Trophoblast cell (in vitro differentiated cells and primary cell): Measurements from ENCODE around the gene SRCIN1.

Source experiments
- DNase-seq, 2 donors: peaks; one replicate each; pipeline ENCODE4 v3.0.0-alpha.2; 2016
- H2AFZ ChIP-seq: 2 replicates; pipeline ENCODE4 v1.6.1; 2013; ENCODE audit warnings: low read length, moderate library complexity, mild to moderate bottlenecking; ENCODE audit not compliant: insufficient read depth, poor library complexity
- H2AK5ac ChIP-seq: 2 replicates; pipeline ENCODE4 v1.6.1; 2013; ENCODE audit warnings: mild to moderate bottlenecking, low read length
- H2BK120ac ChIP-seq: 2 replicates; pipeline ENCODE4 v1.6.1; 2013; ENCODE audit warnings: low read length, mild to moderate bottlenecking, moderate library complexity; ENCODE audit not compliant: insufficient read depth, poor library complexity
- H2BK12ac ChIP-seq: 2 replicates; pipeline ENCODE4 v1.6.1; 2013; ENCODE audit warnings: mild to moderate bottlenecking, low read length, moderate library complexity
- H2BK5ac ChIP-seq: 2 replicates; pipeline ENCODE4 v1.6.1; 2013; ENCODE audit warnings: low read length, low read depth, moderate library complexity, mild to moderate bottlenecking; ENCODE audit not compliant: poor library complexity
- H3K14ac ChIP-seq: 2 replicates; pipeline ENCODE4 v1.6.1; 2013; ENCODE audit warnings: mild to moderate bottlenecking, low read length
- H3K18ac ChIP-seq: 2 replicates; pipeline ENCODE4 v1.6.1; 2013; ENCODE audit warnings: mild to moderate bottlenecking, low read length
- H3K23ac ChIP-seq: 2 replicates; pipeline ENCODE4 v1.6.1; 2013; ENCODE audit warnings: low read length
- H3K27ac ChIP-seq: 2 replicates; pipeline ENCODE4 v1.5.1; 2013; ENCODE audit warnings: low read depth, mild to moderate bottlenecking, inconsistent platforms, low read length, moderate library complexity
- H3K27me3 ChIP-seq: 2 replicates; pipeline ENCODE4 v1.6.1; 2013; ENCODE audit warnings: inconsistent platforms, mild to moderate bottlenecking, low read length, moderate library complexity; ENCODE audit not compliant: insufficient read depth
- H3K36me3 ChIP-seq, 2 experiments: 1 replicate in 1 of 2; 2 replicates in 1 of 2; pipeline ENCODE4 v1.6.1; 2013; ENCODE audit warnings: low read length in 2 of 2, mild to moderate bottlenecking in 2 of 2, moderate library complexity in 1 of 2; ENCODE audit not compliant: insufficient read depth in 2 of 2, control insufficient read depth in 1 of 2
- H3K4ac ChIP-seq: 2 replicates; pipeline ENCODE4 v1.6.1; 2013; ENCODE audit warnings: low read depth, mild to moderate bottlenecking, low read length, moderate library complexity
- H3K4me1 ChIP-seq, 2 experiments: 1 replicate in 1 of 2; 2 replicates in 1 of 2; pipeline ENCODE4 v1.6.1; 2013; ENCODE audit warnings: low read length in 2 of 2, mild to moderate bottlenecking in 2 of 2, moderate library complexity in 1 of 2; ENCODE audit not compliant: insufficient read depth in 2 of 2, control insufficient read depth in 1 of 2
- H3K4me2 ChIP-seq: 2 replicates; pipeline ENCODE4 v1.6.1; 2013; ENCODE audit warnings: inconsistent platforms, mild to moderate bottlenecking, low read length, moderate library complexity
- H3K4me3 ChIP-seq: 2 replicates; pipeline ENCODE4 v1.5.1; 2013; ENCODE audit warnings: mild to moderate bottlenecking, low read depth, low read length, inconsistent platforms
- H3K79me1 ChIP-seq: one replicate; pipeline ENCODE4 v1.6.1; 2013; ENCODE audit warnings: low read length
- H3K79me2 ChIP-seq: 2 replicates; pipeline ENCODE4 v1.6.1; 2013; ENCODE audit warnings: low read length, mild to moderate bottlenecking; ENCODE audit not compliant: control insufficient read depth, insufficient read depth, poor library complexity
- H3K9ac ChIP-seq: 2 replicates; pipeline ENCODE4 v1.6.1; 2013; ENCODE audit warnings: mild to moderate bottlenecking, low read length
- H3K9me3 ChIP-seq: 2 replicates; pipeline ENCODE4 v1.6.1; 2013; ENCODE audit warnings: low read depth, mild to moderate bottlenecking, control low read depth, inconsistent platforms, low read length; ENCODE audit not compliant: insufficient read depth
- H4K12ac ChIP-seq: 2 replicates; pipeline ENCODE4 v1.6.1; 2013; ENCODE audit warnings: low read depth, mild to moderate bottlenecking, low read length, moderate library complexity
- H4K8ac ChIP-seq: 2 replicates; pipeline ENCODE4 v1.6.1; 2013; ENCODE audit warnings: low read depth, mild to moderate bottlenecking, low read length, moderate library complexity
- H4K91ac ChIP-seq: one replicate; pipeline ENCODE4 v1.6.1; 2013; ENCODE audit warnings: low read depth, mild to moderate bottlenecking, low read length, moderate library complexity
- WGBS: extraction: QIAGEN DNeasy Blood & Tissue Kit; methylation state at CpG from one replicate; pipeline ENCODE4 v1.1.7; 2013; ENCODE audit warnings: missing lambda C conversion rate; ENCODE audit not compliant: insufficient read length, insufficient coverage; ENCODE audit errors: extremely low coverage; 5-methylcytosine and 5-hydroxymethylcytosine counted together

SRCIN1 gene

GRCh38 chr17:38545531-38546225, 60.1 kb downstream of the SRCIN1 start:
- H3K14ac ChIP-seq: no peak overlapping the region
- H3K9ac ChIP-seq: no peak overlapping the region
- H4K8ac ChIP-seq: no peak overlapping the region
- no peak overlapping the region for H3K4me3 ChIP-seq
- no peaks in the 10 kb centered on the region for H3K9me3 ChIP-seq
- H3K18ac ChIP-seq: no peak overlapping the region
- H3K4me1 ChIP-seq: no peaks in the 10 kb centered on the region
- H3K27me3 ChIP-seq: no peaks in the 10 kb centered on the region
- no peak overlapping the region for H2AFZ ChIP-seq
- no peak overlapping the region for H2BK120ac ChIP-seq
- H3K23ac ChIP-seq: no peak overlapping the region
- H3K79me1 ChIP-seq: no peaks in the 10 kb centered on the region
- no peak overlapping the region for H3K4me2 ChIP-seq
- no peak overlapping the region for H4K12ac ChIP-seq
- H3K79me2 ChIP-seq: no peaks in the 10 kb centered on the region
- no peaks in the 10 kb centered on the region for H3K36me3 ChIP-seq
- no CpG with 5 or more reads among the region's 12 CpGs for WGBS
- DNase-seq: peak in 1 of 2 donors; percentile 21
- no peak overlapping the region for H4K91ac ChIP-seq
- no peak overlapping the region for H3K4ac ChIP-seq
- H3K27ac ChIP-seq: no peak overlapping the region
- no peak overlapping the region for H2AK5ac ChIP-seq
- H2BK5ac ChIP-seq: no peak overlapping the region
- H2BK12ac ChIP-seq: no peak overlapping the region

- no CpG with 5 or more reads among the region's 7 CpGs for WGBS
- Histone ChIP-seq H3K9ac (no peak overlapping the region), H3K4me3 (no peak overlapping the region), H2BK5ac (no peak overlapping the region), H3K14ac (no peak overlapping the region), H3K9me3 (no peaks in the 10 kb centered on the region), H4K91ac (no peak overlapping the region), H3K23ac (no peak overlapping the region), H4K8ac (no peak overlapping the region), H2BK120ac (no peak overlapping the region), H3K4ac (no peak overlapping the region), H2AK5ac (no peak overlapping the region), H3K4me2 (no peak overlapping the region), H3K4me1 (no peaks in the 10 kb centered on the region), H3K79me1 (no peaks in the 10 kb centered on the region), H3K27me3 (no peaks in the 10 kb centered on the region), H3K27ac (no peak overlapping the region), H2AFZ (no peak overlapping the region), H3K18ac (no peak overlapping the region), H4K12ac (no peak overlapping the region), H3K79me2 (no peaks in the 10 kb centered on the region), H3K36me3 (no peaks in the 10 kb centered on the region), H2BK12ac (no peak overlapping the region)
- DNase-seq: no peak
These were observed 60.9 kb downstream of the SRCIN1 start for GRCh38 chr17:38544839-38545209.

GRCh38 chr17:38544175-38544838, 61.4 kb downstream of the SRCIN1 start:
- Histone ChIP-seq H3K4me3 (no peak overlapping the region), H4K12ac (no peak overlapping the region), H2BK12ac (no peak overlapping the region), H3K79me2 (no peaks in the 10 kb centered on the region), H4K91ac (no peak overlapping the region), H3K27me3 (no peaks in the 10 kb centered on the region), H3K9ac (no peak overlapping the region), H3K9me3 (no peaks in the 10 kb centered on the region), H3K27ac (no peak overlapping the region), H3K36me3 (no peaks in the 10 kb centered on the region), H3K14ac (no peak overlapping the region), H3K4me2 (no peak overlapping the region), H4K8ac (no peak overlapping the region), H2BK120ac (no peak overlapping the region), H2AFZ (no peak overlapping the region), H3K4me1 (no peaks in the 10 kb centered on the region), H3K18ac (no peak overlapping the region), H3K23ac (no peak overlapping the region), H3K79me1 (no peaks in the 10 kb centered on the region), H2BK5ac (no peak overlapping the region), H3K4ac (no peak overlapping the region), H2AK5ac (no peak overlapping the region)
- DNase-seq: no peak
- no CpG with 5 or more reads among the region's 10 CpGs for WGBS

- Histone ChIP-seq H3K4me1 (no peaks in the 10 kb centered on the region), H3K79me1 (no peaks in the 10 kb centered on the region), H4K12ac (no peak overlapping the region), H3K79me2 (no peaks in the 10 kb centered on the region), H3K4me3 (no peak overlapping the region), H3K4ac (no peak overlapping the region), H4K8ac (no peak overlapping the region), H3K9me3 (no peaks in the 10 kb centered on the region), H3K23ac (no peak overlapping the region), H3K9ac (no peak overlapping the region), H2AFZ (no peak overlapping the region), H2BK12ac (no peak overlapping the region), H3K27ac (no peak overlapping the region), H3K14ac (no peak overlapping the region), H3K36me3 (no peaks in the 10 kb centered on the region), H2BK5ac (no peak overlapping the region), H3K4me2 (no peak overlapping the region), H2BK120ac (no peak overlapping the region), H4K91ac (no peak overlapping the region), H2AK5ac (no peak overlapping the region), H3K27me3 (no peaks in the 10 kb centered on the region), H3K18ac (no peak overlapping the region)
- no CpG with 5 or more reads among the region's 20 CpGs for WGBS
- no peak for DNase-seq
These were observed 62.2 kb downstream of the SRCIN1 start for GRCh38 chr17:38543403-38544174.
